ENCODE data around the gene FNTB.
"Not testable (repeated sequence)": the region's sequence is repeated elsewhere in the genome, so short reads cannot be mapped to it uniquely, and the experiment has no call there.

The FNTB gene

DNA sequence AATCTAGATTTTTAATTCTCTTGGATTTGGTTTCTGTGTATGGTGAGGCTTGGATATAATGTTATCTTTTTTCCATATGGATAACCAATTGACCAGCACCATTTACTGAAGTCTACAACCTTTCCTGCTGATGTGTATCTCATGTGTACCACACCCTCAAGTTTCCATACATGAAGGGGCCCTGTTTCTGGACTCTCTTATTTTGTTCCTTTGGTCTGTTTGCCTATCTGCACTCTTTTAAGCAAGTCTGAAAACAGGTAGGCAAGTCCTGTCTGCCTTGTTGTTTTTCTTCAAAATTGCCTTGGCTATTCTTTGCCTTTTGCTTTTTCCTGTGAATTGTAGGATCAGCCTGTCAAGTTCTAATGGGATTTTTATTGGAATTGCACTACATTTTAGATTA lies 71.0 kb downstream of the FNTB start:
- no peak for DNase-seq

DNA sequence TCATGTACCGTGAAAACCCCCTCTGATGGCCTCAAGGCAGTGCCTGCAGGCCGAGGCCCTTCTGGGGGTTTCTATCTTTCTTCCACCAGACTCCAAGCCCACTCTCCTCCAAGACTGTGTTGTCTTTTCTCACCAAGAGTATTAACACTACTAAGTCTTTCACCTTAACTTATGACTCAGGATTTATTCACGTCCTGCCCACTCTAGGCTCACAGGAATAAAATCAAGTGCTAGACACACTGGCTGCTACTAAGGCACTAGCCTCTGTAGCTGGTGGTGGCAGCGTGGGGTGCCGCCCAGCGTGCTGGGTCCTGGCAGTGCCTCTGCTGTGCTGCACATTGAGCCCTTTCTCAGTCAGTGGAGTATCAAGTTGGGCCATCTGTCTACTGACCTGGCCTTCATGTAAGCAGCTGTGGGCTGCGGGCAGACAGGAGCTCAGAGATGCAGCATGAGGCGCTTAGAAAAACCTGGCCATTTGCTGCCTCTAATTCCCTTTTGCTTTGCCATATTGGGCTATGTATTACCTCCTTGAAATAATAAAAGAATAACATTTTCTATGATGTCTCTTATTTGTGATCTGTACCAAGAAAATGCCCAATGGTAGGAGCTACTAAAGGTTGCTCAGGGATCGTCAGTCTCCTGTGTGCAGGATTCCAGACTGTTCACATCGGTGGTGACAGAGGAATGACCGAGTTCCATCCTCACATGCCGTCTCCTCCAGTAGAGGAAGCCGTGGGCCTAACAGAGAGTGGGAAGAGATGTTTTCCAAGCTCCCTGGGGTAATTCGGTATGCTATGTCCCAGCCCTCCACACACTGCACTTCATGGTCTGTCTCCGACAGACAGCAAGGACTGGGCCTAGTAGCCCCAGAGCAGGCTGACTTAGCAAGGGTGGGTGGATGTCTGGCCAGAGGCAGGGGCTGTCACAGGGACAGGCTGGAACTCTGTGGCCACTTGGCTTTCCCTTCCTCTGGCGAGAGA lies 75.7 kb downstream of the FNTB start:
- no peak for DNase-seq

DNA sequence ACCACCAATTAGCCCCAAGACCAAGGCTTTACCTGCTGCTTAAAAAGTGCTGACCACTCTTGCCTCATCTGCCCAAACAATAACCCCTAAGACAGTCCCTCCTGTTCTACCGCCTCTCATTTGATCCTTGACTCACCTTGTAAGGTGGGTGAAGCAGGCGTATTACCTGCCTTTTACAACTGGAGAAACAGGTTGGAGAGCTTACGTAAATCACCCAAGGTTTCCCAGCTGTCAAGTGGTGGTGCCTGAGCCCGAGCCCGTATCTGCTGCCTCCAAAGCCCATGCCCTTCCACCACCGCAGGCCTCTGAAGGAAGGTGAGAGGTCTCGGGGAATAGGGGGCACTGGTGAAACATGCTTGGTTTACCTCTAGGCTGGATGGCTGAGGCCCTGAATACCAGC lies 79.0 kb downstream of the FNTB start:
- DNase-seq = no peak

GRCh38 chr14:65069874-65070413 lies 83.2 kb downstream of the FNTB start:
- DNase-seq = no peak

GRCh38 chr14:65070471-65070976 lies 83.8 kb downstream of the FNTB start:
- DNase-seq = peak; percentile 88 to 91

GRCh38 chr14:65071544-65071943 lies 84.8 kb downstream of the FNTB start:
- DNase-seq = no peak

DNA sequence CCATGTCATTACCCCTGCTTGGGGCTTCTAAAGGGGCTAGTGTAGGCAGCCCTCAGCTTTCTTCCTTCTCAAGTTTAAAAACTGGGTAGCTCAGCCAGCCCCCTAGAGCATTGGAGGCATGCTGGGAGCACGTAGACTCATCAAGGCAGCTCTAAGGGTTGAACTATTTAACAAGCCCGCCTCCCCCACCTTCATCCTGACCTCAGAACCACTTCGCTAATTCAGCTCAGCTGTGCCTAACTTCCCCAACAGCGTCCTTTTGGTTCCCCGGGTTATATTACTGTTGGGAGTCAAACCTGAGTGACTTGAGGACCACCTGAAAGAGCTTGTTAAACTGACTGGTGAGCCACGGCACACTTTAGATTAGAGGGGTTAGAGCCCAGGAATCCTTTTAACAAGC lies 85.6 kb downstream of the FNTB start:
- no peak for DNase-seq

GRCh38 chr14:65072937-65073336 lies 86.2 kb downstream of the FNTB start:
- no peak for DNase-seq

- DNase-seq = no peak
Measured at GRCh38 chr14:65073605-65074201, 87.0 kb downstream of the FNTB start.

GRCh38 chr14:65074449-65075150 lies 87.9 kb downstream of the FNTB start:
- no peak for DNase-seq

DNA sequence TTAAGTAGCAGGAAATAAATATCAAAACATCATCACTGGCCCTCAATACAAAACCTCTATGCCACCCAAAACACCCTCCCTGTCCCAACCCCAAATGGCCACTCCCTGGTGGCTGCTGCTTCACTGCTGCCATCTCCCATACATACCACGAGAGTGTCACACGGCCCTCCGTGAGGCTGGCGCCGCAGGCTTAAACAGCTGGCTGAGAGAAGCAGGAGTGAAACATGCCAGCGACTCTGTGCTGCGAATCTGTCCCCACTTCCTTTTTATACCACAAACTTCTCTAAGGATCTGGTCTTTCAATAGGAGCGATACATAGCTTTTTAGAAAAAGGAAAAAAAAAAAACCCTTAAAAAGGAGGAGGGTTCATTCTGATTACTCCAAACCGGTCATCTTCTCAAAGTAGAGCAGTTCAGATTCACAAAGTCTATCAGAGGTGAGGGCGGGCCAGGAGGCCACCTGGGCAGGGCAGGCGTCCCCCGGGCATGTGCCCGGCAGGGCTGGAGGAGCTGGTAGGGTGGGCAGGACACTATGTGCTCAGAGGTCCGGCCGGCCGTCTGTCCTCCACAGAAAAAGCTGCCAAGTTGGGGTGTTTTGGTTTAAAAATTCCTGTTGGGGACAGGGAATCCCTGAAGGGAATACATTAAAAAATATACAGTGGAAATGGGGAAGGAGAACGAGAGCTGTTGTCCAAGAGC lies 89.1 kb downstream of the FNTB start:
- DNase-seq = no peak

- no peak for DNase-seq
Measured at GRCh38 chr14:65077318-65077717, 90.6 kb downstream of the FNTB start.

GRCh38 chr14:65079201-65079600 lies 92.5 kb downstream of the FNTB start:
- no peak for DNase-seq

DNA sequence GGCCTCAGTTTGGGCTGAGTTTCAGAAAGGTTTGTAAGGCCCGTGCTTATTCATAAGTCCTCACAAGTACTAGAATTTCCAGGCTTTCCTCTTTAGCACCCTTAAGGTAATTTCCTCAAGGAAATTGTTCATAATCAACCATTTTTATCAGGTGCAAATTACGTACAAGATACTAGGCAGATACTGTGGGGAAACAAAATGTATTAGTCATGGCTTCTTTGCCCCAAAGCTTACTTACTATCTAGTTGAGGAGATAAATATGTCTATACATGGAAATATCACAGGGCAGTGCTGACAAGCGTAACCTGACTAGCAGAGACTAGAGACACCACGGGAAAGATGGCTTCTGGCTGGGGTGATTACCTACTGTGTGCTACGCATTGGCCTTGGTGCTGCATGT lies 93.1 kb downstream of the FNTB start:
- no peak for DNase-seq

- no peak for DNase-seq
Measured at GRCh38 chr14:65080960-65081747, 94.5 kb downstream of the FNTB start.

GRCh38 chr14:65082930-65083329 lies 96.2 kb downstream of the FNTB start:
- no peak for DNase-seq

- DNase-seq = no peak
Measured at GRCh38 chr14:65084554-65085505, 98.1 kb downstream of the FNTB start.

GRCh38 chr14:65086686-65087085 lies 100.0 kb downstream of the FNTB start:
- DNase-seq = not testable (repeated sequence)

GRCh38 chr14:65087835-65088234 lies 101.1 kb downstream of the FNTB start:
- not testable (repeated sequence) for DNase-seq

- DNase-seq = no peak
Measured at GRCh38 chr14:65092349-65092748, 105.7 kb downstream of the FNTB start.

Data from SHP77 (cell line).